ACC112 (cell line): ENCODE data around the gene SCARF2.
"Not testable (repeated sequence)": the region's sequence is repeated elsewhere in the genome, so short reads cannot be mapped to it uniquely, and the experiment has no call there.

Experiments
- H2AFZ ChIP-seq: fragments of 200-600 bp; sonication (generic); one replicate; pipeline ENCODE4 v1.6.0; 2017; ENCODE audit warnings: antibody characterized with exemption, low read length; ENCODE audit not compliant: unreplicated experiment
- H3K27ac ChIP-seq: fragments of 200-600 bp; sonication (generic); 2 replicates; pipeline ENCODE4 v1.5.1; 2014; ENCODE audit warnings: low read depth, mild to moderate bottlenecking, antibody characterized with exemption, low read length, moderate library complexity
- H3K27me3 ChIP-seq: fragments of 200-600 bp; sonication (generic); 2 replicates; pipeline ENCODE4 v1.6.1; 2014; ENCODE audit warnings: mild to moderate bottlenecking, antibody characterized with exemption, low read length, moderate library complexity, mixed read lengths; ENCODE audit not compliant: insufficient read depth
- H3K36me3 ChIP-seq: fragments of 200-600 bp; sonication (generic); 2 replicates; pipeline ENCODE4 v1.6.1; 2016; ENCODE audit warnings: mild to moderate bottlenecking, antibody characterized with exemption, low read length, moderate library complexity, mixed read lengths; ENCODE audit not compliant: insufficient read depth
- H3K4me1 ChIP-seq: fragments of 200-600 bp; sonication (generic); one replicate; pipeline ENCODE4 v1.6.1; 2016; ENCODE audit warnings: low read length, mixed read lengths; ENCODE audit not compliant: insufficient read depth, unreplicated experiment, control insufficient read depth
- H3K4me3 ChIP-seq: fragments of 200-600 bp; sonication (generic); 2 replicates; pipeline ENCODE4 v1.5.1; 2014; ENCODE audit warnings: mild to moderate bottlenecking, low read depth, low read length
- H3K79me2 ChIP-seq: fragments of 200-600 bp; sonication (generic); one replicate; pipeline ENCODE4 v1.6.0; 2016; ENCODE audit warnings: low read length; ENCODE audit not compliant: control insufficient read depth, unreplicated experiment, insufficient read depth

SCARF2 gene

DNA sequence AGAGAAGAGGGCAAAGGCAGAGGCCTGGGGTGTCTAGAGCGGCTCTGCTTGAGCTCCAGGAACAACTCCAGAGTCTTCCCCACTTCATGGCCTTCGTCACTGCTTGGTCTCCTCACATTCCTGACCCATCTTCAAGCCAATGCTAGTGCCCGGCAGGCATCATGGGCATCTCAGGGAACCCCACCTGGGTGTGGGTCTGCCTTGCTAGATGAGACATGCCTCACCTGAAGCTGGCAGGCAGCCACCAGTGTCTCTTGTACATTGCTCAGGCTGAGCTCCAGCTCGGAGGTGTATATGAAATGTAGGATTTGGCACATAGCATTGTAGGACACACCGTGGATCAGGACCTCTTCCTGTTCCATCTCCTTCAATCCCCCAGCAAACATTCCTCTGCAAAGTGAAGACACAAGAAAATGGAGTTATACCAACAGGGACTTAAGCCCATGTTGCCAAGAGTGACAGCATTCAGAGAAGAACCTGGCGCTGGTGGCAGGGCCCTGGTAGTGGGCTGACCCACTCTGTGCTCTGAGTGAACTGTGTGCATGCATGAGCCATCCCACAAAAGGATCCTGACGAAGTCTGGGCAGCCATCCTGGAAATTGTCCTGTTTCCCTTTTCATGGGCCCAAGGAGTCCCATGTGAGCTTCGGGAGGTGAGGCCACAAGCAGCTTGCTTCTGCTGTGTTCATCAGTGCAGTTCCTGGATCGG, 33.7 kb upstream of the SCARF2 start:
- H3K4me1 ChIP-seq = no peaks in the 10 kb centered on the region
- H3K27ac ChIP-seq = no peak overlapping the region
- no peak overlapping the region for H3K4me3 ChIP-seq
- no peaks in the 10 kb centered on the region for H3K79me2 ChIP-seq
- no peaks in the 10 kb centered on the region for H3K36me3 ChIP-seq
- H3K27me3 ChIP-seq = no peaks in the 10 kb centered on the region
- no peak overlapping the region for H2AFZ ChIP-seq

DNA sequence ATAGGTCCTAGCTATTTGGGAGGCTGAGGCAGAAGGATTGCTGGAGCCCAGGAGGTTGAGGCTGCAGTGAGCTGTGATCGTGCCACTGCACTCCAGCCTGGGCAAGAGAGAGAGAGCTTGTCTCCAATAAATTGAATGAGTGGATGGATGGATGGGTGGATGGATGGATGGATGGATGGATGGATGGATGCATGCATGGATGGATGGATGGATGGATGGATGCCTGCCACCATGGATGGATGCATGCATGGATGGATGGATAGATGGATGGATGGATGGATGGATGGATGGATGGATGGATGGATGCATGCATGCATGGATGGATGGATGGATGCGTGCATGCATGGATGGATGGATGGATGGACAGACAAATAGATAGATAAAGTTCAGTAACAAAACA, 32.9 kb upstream of the SCARF2 start:
- not testable (repeated sequence) for H3K27ac ChIP-seq, H3K4me3 ChIP-seq, H3K36me3 ChIP-seq, H3K4me1 ChIP-seq, H3K79me2 ChIP-seq, H2AFZ ChIP-seq, H3K27me3 ChIP-seq

DNA sequence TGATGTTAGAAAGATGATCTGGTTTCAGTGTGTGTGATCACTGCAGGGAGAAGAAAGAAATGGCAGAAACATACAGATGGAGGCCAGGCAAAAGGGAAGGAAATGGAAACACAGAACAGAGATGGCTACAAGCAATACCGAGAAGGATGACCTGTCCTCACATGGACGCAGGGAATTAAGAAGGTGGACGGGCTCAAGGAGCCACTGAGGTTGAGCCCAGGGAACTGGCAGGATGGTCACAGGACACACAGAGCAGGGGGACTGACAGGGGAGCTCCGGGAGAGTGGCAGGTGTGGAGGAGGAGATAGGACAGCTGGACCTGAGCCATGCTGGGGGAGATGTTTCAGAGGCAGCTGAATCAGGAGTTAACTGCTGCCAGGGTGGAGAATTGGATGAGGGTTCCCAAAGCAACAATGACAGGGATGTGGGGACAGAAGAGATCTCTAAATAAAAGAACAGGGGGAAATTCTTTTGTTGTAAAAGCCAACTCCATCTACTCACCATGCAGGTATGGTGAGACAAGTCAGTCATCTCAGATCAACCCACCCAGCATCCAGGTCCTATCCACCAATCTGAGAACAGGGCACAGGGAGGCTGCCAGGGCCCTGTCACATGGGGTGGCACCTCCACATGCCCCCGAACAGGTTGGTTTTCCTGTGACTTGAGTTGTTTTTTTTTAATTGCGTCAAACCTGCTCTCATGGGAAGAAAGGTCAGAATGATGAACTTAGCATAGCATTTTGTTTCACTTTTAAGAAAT, 31.7 kb upstream of the SCARF2 start:
- Histone ChIP-seq H3K27me3 (no peaks in the 10 kb centered on the region), H3K4me1 (no peaks in the 10 kb centered on the region), H3K27ac (no peak overlapping the region), H3K4me3 (no peak overlapping the region), H3K79me2 (no peaks in the 10 kb centered on the region), H2AFZ (no peak overlapping the region), H3K36me3 (no peaks in the 10 kb centered on the region)

DNA sequence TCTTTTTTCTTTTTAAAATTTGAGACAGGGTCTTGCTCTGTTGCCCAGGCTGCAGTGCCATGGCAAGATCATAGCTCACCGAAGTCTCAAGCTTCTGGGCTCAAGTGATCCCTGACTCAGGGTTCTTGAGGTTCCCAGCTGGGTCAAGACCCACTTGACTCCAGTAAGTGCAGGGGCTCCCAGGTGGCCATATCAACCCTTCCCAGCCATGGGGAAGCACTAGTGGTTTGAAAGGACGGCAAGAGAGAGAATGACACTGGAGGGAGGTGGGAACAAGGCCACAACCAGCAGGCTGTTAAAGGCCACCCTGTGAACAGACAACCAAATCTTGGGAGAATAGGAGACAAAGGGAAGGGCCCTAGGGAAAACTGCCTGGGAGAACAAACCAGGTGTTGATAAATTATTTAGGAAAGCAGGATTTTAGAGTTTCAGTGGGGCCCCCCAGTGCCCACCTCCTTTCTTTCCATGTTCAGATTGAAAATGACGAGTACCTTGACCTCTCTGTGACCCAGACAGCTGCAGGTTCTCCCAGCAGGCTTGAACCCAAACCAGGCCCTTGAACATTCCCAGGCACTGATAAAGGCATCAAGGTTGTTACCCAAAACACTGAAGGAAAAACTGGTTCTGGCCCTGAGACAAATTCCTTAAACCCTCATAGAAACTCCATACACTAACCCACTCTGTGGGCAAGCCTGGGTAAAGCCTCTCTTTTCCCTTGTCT, 29.2 kb upstream of the SCARF2 start:
- Histone ChIP-seq H3K79me2 (no peaks in the 10 kb centered on the region), H2AFZ (no peak overlapping the region), H3K4me1 (no peaks in the 10 kb centered on the region), H3K4me3 (no peak overlapping the region), H3K27ac (no peak overlapping the region), H3K36me3 (no peaks in the 10 kb centered on the region), H3K27me3 (no peaks in the 10 kb centered on the region)

DNA sequence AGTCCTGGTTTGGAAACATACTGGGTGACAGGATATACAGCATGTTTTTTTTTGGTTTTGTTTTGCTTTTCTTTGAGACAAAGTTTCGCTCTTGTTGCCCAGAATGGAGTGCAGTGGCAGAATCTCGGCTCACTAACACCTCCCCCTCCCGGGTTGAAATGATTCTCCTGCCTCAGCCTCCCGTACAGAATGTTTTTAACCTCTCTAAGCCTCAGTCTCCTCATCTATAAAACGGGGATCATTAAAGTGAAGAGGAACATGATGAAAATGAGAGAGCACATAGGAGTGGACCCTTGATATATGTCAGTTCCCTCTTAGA, 28.1 kb upstream of the SCARF2 start:
- no peaks in the 10 kb centered on the region for H3K27me3 ChIP-seq
- H3K27ac ChIP-seq = no peak overlapping the region
- H3K4me1 ChIP-seq = no peaks in the 10 kb centered on the region
- no peak overlapping the region for H2AFZ ChIP-seq
- no peaks in the 10 kb centered on the region for H3K79me2 ChIP-seq
- H3K36me3 ChIP-seq = no peaks in the 10 kb centered on the region
- no peak overlapping the region for H3K4me3 ChIP-seq

DNA sequence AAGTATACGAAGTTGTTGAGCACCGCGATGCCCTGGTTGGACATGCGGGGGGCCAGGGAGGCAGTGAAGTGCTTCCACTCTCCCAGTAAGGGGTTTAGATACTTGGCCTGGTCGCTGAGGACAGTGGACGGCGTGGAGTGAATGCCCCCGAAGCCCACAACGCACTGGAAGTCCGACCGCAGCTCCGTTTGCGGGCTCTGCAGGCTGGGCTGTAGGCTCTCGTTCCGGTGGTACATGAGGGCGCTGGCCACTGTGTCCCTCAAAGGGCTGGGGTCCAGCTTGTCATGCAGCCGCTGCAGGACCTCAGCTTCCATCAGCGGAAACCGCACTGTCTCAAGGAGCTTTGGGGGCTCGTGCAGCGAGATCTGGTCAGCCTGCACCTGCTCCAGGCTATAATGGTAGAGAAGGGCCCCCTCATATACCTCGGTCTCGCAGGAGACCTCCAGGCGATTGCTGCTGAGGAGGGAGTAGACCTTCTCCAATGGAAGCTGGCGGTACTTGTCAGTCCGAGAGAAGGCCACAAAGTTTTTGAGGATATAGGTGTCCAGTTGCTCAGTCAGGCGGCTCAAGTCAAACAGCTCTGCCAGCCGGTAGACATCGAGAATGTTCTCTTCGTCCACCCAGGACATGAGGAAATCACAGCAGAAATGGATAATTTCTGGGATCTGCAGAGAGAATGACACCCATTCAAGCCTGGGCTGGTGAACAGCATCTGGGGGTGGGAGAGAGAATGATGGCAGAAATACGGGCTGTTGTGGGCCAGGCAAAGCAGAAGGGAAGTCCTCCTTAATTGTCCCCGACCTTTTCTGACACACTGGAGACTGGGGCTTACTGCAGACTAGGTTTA, 27.5 kb upstream of the SCARF2 start:
- Histone ChIP-seq H3K4me1 (no peaks in the 10 kb centered on the region), H3K36me3 (no peaks in the 10 kb centered on the region), H2AFZ (no peak overlapping the region), H3K4me3 (no peak overlapping the region), H3K27ac (no peak overlapping the region), H3K27me3 (no peaks in the 10 kb centered on the region), H3K79me2 (no peaks in the 10 kb centered on the region)

DNA sequence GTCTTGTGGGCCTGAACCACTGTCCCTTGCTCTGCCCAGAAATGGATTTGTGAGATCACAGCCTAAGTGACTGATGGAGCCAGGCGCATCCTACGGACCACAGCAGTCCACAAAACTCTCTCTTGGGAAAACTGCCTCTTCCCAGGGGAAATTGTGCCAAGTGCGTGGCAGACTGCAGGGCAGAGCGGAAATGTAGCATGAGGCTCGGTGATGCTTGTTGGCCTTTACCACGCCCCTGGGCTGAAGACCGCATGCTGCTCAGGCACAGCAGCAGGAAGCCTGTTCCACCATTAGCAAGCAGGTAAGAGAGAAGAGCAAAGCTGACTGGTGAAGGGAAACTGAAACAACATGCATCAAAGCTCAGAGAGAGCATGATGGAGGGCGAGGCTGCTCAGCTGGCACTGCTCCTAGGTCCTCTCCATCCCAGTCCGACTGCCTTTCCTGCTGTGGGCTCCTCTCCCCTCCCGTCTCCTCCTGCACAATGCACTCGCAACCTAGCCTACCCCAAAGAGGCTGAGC, 26.5 kb upstream of the SCARF2 start:
- Histone ChIP-seq H2AFZ (no peak overlapping the region), H3K4me1 (no peaks in the 10 kb centered on the region), H3K27ac (no peak overlapping the region), H3K4me3 (no peak overlapping the region), H3K27me3 (no peaks in the 10 kb centered on the region), H3K79me2 (no peaks in the 10 kb centered on the region), H3K36me3 (no peaks in the 10 kb centered on the region)

DNA sequence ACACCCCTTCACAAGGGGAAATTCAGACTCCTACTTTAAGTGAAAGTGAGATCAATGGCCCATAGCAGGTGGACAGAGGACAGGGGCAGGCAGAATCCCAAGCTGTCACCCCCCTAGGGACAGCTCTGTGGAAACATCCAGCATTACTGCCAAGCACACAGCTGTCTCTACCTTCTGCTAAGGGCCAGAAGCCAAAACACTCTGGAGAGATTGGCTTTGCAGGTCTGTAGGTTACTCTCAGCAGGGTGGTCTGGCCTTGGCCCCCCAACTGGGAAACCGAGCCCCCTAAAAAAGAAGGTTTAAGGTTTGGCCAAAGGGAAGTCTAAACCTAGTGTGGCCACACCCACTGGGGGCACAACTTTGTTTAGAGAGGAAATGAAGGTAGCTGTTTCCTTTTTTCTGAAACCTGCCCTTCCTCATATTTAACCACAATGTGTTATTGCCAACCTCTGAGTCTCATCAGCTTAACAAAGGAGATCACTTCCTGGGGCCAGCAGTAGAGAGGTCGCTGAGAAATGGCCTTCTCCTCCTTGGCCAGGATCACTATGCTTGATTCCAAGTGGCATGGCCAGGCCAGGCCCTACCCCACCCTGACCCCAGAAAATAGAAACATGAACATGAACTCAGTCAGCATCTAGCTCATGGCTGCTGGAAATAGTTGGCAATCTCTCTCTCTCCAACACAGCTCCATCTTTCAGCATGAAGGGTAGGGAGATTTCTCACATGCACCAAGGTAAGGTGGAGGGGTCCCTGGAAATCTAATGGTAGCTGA, 25.9 kb upstream of the SCARF2 start:
- no peak overlapping the region for H3K4me3 ChIP-seq

DNA sequence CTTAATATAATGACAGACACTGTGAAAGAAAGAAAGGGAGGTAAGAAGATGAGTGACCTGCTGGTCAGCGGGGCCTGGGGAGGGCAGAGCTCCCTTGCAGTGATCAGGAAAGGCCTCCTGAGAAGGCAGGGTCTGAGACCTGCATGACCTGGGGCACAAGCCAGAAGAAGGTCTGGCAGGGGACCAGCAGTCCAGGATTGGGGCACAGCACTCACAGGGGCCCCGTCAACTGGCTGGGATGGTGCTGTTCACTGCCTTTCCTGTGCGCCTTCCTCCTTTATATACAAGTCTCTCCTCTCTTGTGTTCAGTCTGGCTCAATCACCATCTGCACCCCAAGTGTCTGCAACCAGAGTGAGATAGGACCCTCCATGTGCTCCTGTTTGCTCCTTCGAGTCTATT, 22.2 kb upstream of the SCARF2 start:
- no peaks in the 10 kb centered on the region for H3K79me2 ChIP-seq
- peaks cover 4% of the 10 kb centered on the region for H3K4me1 ChIP-seq
- no peaks in the 10 kb centered on the region for H3K27me3 ChIP-seq
- no peak overlapping the region for H3K4me3 ChIP-seq
- no peak overlapping the region for H3K27ac ChIP-seq
- no peak overlapping the region for H2AFZ ChIP-seq
- no peaks in the 10 kb centered on the region for H3K36me3 ChIP-seq

More for the DNA sequence above, 25.9 kb upstream of the SCARF2 start:
- Histone ChIP-seq H3K36me3 (no peaks in the 10 kb centered on the region), H3K27ac (no peak overlapping the region), H2AFZ (no peak overlapping the region), H3K4me1 (no peaks in the 10 kb centered on the region), H3K79me2 (no peaks in the 10 kb centered on the region), H3K27me3 (no peaks in the 10 kb centered on the region)

DNA sequence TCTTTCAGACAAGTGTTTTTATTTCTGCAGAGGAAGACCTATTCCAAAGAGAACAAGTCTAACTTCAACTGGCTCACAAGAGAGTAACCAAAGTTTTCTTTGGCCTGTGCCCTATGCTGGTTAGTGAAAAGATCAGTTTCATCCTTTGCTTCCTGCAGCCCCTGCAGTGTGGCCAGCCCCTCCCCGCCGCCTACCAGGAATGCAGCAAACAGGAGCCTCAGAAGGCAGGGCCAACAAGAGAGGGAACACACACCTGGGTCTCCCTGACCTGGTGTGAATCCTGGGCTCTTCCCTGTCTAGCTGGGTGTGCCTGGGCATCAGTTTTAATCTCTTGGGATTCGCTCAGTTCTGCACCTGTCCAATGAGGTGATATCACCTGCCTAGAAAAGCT, 21.5 kb upstream of the SCARF2 start:
- H3K4me3 ChIP-seq = no peak overlapping the region
- H3K36me3 ChIP-seq = no peaks in the 10 kb centered on the region
- no peaks in the 10 kb centered on the region for H3K79me2 ChIP-seq
- H3K27me3 ChIP-seq = no peaks in the 10 kb centered on the region
- no peak overlapping the region for H2AFZ ChIP-seq
- H3K4me1 ChIP-seq = peaks cover 4% of the 10 kb centered on the region
- H3K27ac ChIP-seq = no peak overlapping the region
